ENCODE measurements around the gene DNPEP.
A peak's percentile ranks its signal among the peaks of the same experiment; 100 is the strongest.

DNPEP gene

DNA sequence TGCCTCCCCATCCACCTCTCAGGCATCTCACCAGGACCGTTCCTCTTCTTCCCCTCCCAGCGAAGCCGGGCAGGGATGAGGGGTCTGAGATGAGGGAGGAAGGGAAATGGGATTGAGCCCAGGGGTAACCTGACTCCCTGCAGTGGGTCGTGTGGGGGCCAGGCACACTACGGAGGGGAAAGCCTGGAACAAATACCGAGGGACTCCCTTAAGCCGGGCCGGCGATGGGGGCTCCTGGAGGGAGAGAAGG is 46.7 kb upstream of the DNPEP start:
- Mint-ChIP-seq H3K36me3 (ENCODE audit: low read depth) (no peaks in the 10 kb centered on the region), H3K9me3 (no peaks in the 10 kb centered on the region), H3K27me3 (ENCODE audit: low read depth) (peaks cover 4% of the 10 kb centered on the region), H3K4me1 (peaks cover 28% of the 10 kb centered on the region), H3K4me3 (peak overlapping the region in 1 of 3 experiments; percentile 12), H3K27ac (no peak overlapping the region)
- no peak for TF ChIP-seq CTCF (IDR thresholded peaks at IDR 0.05; ENCODE audit: unreplicated experiment in 3 of 3)

DNA sequence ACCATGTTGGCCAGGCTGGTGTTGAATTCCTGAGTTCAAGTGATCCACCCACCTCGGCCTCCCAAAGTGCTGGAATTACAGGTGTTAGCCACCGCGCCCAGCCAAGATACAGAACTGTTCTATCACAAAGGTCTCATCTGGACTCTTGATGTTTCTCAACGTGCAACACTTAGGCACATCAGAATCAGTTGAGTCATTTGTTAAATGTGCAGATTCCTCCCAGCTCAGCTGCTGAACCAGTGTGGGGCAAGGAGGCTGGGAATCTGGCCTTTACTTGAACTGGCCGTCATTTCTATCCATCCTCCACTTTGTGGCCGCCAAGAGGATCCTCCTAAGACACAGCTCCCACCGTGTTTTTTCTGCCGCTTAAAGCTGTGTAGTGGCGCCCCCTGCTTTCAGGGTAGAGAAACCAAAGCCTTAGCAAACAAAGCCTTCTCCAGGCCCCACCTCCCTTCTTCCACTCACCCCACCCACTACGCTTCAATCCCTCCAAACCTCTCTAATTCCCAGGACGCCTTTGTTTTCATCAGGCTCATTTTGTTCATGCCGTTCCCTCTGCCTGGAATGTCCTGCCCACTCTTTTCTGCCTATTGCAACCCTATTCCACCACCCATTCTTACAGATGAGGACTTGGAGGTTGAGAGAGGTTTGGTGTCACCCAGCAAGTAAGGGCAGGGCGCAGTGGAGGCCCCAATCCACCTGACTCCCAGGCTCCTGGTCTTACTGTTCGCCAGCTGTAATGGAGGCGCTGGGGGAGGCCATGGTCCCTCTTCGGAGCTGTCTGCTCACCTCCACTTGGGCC is 46.2 kb upstream of the DNPEP start:
- TF ChIP-seq CTCF (IDR thresholded peaks at IDR 0.05; ENCODE audit: unreplicated experiment in 3 of 3): peak in 1 of 3 experiments; percentile 16
- peak overlapping the region in 1 of 3 experiments; percentile 2 for H3K27ac Mint-ChIP-seq

GRCh38 chr2:219430633-219431615 is 43.2 kb upstream of the DNPEP start:
- Mint-ChIP-seq H3K9me3 (no peaks in the 10 kb centered on the region), H3K4me3 (no peak overlapping the region), H3K27me3 (ENCODE audit: low read depth) (peaks cover 4% of the 10 kb centered on the region), H3K4me1 (peaks cover 31% of the 10 kb centered on the region), H3K27ac (peak overlapping the region in 2 of 3 experiments; percentile 45 to 54), H3K36me3 (ENCODE audit: low read depth) (no peaks in the 10 kb centered on the region)
- peak in 1 of 3 experiments; percentile 26 for TF ChIP-seq CTCF (IDR thresholded peaks at IDR 0.05; ENCODE audit: unreplicated experiment in 3 of 3)

More for the DNA sequence above, 46.2 kb upstream of the DNPEP start:
- Mint-ChIP-seq H3K27me3 (ENCODE audit: low read depth) (peaks cover 4% of the 10 kb centered on the region), H3K9me3 (no peaks in the 10 kb centered on the region), H3K4me1 (peaks cover 28% of the 10 kb centered on the region), H3K4me3 (peak overlapping the region in 1 of 3 experiments; percentile 13), H3K36me3 (ENCODE audit: low read depth) (no peaks in the 10 kb centered on the region)

- no peak overlapping the region for H3K4me3 Mint-ChIP-seq
- TF ChIP-seq CTCF (IDR thresholded peaks at IDR 0.05; ENCODE audit: unreplicated experiment in 3 of 3): no peak
- H3K9me3 Mint-ChIP-seq: no peaks in the 10 kb centered on the region
- H3K27ac Mint-ChIP-seq: peak overlapping the region in 2 of 3 experiments; percentile 45 to 54
- H3K27me3 Mint-ChIP-seq (ENCODE audit: low read depth): peaks cover 1% of the 10 kb centered on the region
- H3K4me1 Mint-ChIP-seq: peaks cover 27% of the 10 kb centered on the region
- H3K36me3 Mint-ChIP-seq (ENCODE audit: low read depth): no peaks in the 10 kb centered on the region
Observed at GRCh38 chr2:219429958-219430606, 42.4 kb upstream of the DNPEP start.

DNA sequence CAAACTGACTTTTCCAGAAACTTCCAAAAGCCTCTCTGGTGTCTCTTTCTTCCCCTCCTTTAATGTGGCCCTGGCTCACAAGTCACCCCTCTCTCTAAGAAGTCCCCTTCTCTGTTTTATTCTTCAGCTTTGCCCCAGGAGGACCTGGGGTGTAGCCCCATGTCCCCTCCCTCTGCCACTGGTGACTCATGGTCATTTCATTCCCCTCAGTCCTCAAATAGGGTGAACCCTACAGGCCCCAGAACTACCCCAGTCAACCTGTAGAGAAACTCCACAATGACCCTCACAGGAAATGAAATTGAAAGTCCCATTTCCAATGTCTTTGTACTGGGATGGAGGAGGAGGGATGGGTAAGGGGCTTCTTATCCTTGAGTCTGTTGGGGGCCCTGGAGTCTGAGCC is 40.8 kb upstream of the DNPEP start:
- no peaks in the 10 kb centered on the region for H3K9me3 Mint-ChIP-seq
- no peaks in the 10 kb centered on the region for H3K36me3 Mint-ChIP-seq (ENCODE audit: low read depth)

More for the DNA sequence above, 40.8 kb upstream of the DNPEP start:
- Mint-ChIP-seq H3K4me3 (no peak overlapping the region), H3K27me3 (ENCODE audit: low read depth) (peaks cover 3% of the 10 kb centered on the region), H3K4me1 (peaks cover 33% of the 10 kb centered on the region), H3K27ac (peak overlapping the region in 1 of 3 experiments; percentile 39)
- no peak for TF ChIP-seq CTCF (IDR thresholded peaks at IDR 0.05; ENCODE audit: unreplicated experiment in 3 of 3)
